Left cardiac atrium (tissue), 2 donors: ENCODE data around the gene GRIN2A. TPM values are rescaled to one million over a fixed set of nuclear protein-coding genes. Genes with fewer than 3 reads are reported as not detected.

Experiments used
- total RNA-seq, 2 donors: library from RNA; stranded (reverse); fragmentation: NEBNext Ultra II Directional; extraction: Animal tissue kit (Norgen Biotek cat#: 25700); gene quantifications; one replicate each; pipeline ENCODE4 v1.2.1, GENCODE V29; 2021
- donor health status: DM: no; HTN: yes; CAD: no; lungs with severe emphysema.
- donor health status: DM: yes; HTN: yes; CAD: no.

Gene GRIN2A
- total RNA-seq, 2 donors from 2014 or later: 2.0 to 6.5 TPM

Other genes starting within 250 kb of the GRIN2A start
- gene ATF7IP2, start 203.6 kb upstream of the GRIN2A start, total RNA-seq: 10 to 100 TPM; 24.8 to 28.9 TPM